Activated CD8-positive, alpha-beta T cell treated with anti-CD3 and anti-CD28 coated beads for 36 hours (primary cell): ENCODE results near the gene ZNF133. TPM values are rescaled to one million over a fixed set of nuclear protein-coding genes. Genes with fewer than 3 reads are reported as not detected.
"Not testable (repeated sequence)": the region's sequence is repeated elsewhere in the genome, so short reads cannot be mapped to it uniquely, and the experiment has no call there.

Experiments used
- ATAC-seq: fragments of 200-7000 bp; cut with Tn5 transposase; one replicate; pipeline ENCODE4 v1.10.0; 2021; ENCODE audit warnings: mild to moderate bottlenecking, moderate library complexity
- CTCF ChIA-PET: fragments of 350-600 bp; sonication (Branson Sonifier 250); formaldehyde crosslinking; loops from one replicate; lab custom pipeline; 2021; ENCODE audit warnings: antibody characterized with exemption; lab: Charles Lee
- POLR2A ChIA-PET: fragments of 350-600 bp; sonication (Branson Sonifier 250); formaldehyde crosslinking; loops from one replicate; lab custom pipeline; 2021; ENCODE audit warnings: antibody characterized with exemption; lab: Charles Lee
- DNase-seq: peaks from one replicate; pipeline ENCODE4 v3.0.0-alpha.2; 2020
- H3K27ac Mint-ChIP-seq: one replicate; pipeline ENCODE4 v1.8.0; 2021; ENCODE audit warnings: mild to moderate bottlenecking, mixed read lengths
- H3K27me3 Mint-ChIP-seq: one replicate; pipeline ENCODE4 v1.8.0; 2021; ENCODE audit warnings: mixed read lengths
- H3K36me3 Mint-ChIP-seq: one replicate; pipeline ENCODE4 v1.8.0; 2021; ENCODE audit warnings: low read depth, mixed read lengths
- H3K4me1 Mint-ChIP-seq: one replicate; pipeline ENCODE4 v1.8.0; 2021; ENCODE audit warnings: low read depth, mixed read lengths
- H3K4me3 Mint-ChIP-seq: one replicate; pipeline ENCODE4 v1.8.0; 2021; ENCODE audit warnings: mild to moderate bottlenecking, moderate library complexity, mixed read lengths
- H3K9me3 Mint-ChIP-seq: one replicate; pipeline ENCODE4 v1.8.0; 2021; ENCODE audit warnings: mixed read lengths
- intact Hi-C: fragments of 100-400 bp; cut with micrococcal nuclease; formaldehyde crosslinking; loops from one replicate; pipeline ENCODE4 v1.10.0; 2022
- total RNA-seq, 2 experiments: library from RNA; stranded (reverse); gene quantifications; one replicate each; pipeline ENCODE4 v1.2.3, GENCODE V29; 2021
- TF ChIP-seq, protein P1 (sequence below): fragments of 200-600 bp; IDR thresholded peaks from one replicate; pipeline ENCODE4 v1.8.0; 2022; ENCODE audit warnings: antibody characterized with exemption, mild to moderate bottlenecking

ZNF133 gene
- 1 to 10 TPM; 8.0 TPM for total RNA-seq

DNA sequence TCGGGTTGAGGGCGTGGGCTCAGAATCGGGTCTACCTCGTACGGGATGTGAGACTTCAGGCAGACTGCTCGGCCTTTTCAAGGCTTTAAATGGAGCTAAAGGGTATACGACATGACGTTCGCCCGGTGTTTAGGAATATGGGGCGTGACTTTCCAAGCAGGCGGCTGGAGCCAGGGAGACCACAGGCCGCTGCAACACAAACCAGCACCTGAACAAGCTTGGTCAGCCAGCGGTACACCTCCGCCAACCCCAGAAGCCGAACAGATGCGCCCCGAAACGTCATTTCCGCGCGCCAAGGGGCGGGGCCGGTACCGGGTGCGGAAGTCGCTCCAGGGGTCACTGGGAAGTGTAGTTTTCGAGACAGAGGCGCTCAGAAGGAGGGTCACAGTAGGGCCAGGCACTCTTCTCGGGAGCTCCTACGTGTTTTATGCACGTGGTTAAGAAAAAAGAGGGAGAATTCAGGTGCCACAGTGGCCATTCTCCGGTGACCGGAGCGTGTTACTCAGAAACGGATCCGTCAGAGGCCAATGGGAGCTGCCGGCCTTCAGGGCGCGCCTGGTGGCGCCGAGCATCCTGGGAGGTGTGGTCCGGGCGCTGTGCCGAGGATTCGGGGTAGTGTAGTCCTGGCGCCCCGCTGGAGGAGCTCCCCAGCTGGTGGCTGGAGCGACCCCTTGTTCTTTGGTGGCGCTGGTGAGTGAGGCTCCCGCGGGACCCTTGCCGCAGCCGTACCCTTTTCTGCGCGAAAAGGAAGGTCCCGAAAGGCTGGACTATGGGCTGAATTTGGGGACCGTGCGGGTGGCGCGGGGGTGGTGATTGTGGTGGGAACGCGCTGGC, at the start of gene ZNF133:
ZNF133 (plus strand) TSS at position 613 of the 834 bp plus-strand sequence. CDS start 17,160 bp downstream, outside the sequence.
- Mint-ChIP-seq H3K9me3 (peaks cover 19% of the 10 kb centered on the region), H3K27ac (peak within 1 kb of the TSS; percentile 99), H3K27me3 (peaks cover 10% of the 10 kb centered on the region), H3K36me3 (peaks cover 20% of the 10 kb centered on the region), H3K4me1 (peaks cover 15% of the 10 kb centered on the region), H3K4me3 (peak within 1 kb of the TSS; percentile 96)
- POLR2A ChIA-PET = interaction anchor here (0.5 to 1.5 kb wide), 5 partner anchors 32 to 252 kb away, joined by 3 to 5 read pairs (median 4); partner anchors contain the start of genes DZANK1, KAT14, PET117 and POLR3F
- DNase-seq (peak; percentile 98), ATAC-seq (peak; percentile 97)
- CTCF ChIA-PET = interaction anchor here (1.0 to 1.6 kb wide), 5 partner anchors 10 to 606 kb away, joined by 3 to 10 read pairs (median 3); no protein-coding TSS in a partner anchor
- intact Hi-C loops = loop anchor here (10.0 kb wide), 1 partner anchor 217 kb away; the partner anchor contains the start of gene SEC23B
- TF ChIP-seq, protein P1, sequence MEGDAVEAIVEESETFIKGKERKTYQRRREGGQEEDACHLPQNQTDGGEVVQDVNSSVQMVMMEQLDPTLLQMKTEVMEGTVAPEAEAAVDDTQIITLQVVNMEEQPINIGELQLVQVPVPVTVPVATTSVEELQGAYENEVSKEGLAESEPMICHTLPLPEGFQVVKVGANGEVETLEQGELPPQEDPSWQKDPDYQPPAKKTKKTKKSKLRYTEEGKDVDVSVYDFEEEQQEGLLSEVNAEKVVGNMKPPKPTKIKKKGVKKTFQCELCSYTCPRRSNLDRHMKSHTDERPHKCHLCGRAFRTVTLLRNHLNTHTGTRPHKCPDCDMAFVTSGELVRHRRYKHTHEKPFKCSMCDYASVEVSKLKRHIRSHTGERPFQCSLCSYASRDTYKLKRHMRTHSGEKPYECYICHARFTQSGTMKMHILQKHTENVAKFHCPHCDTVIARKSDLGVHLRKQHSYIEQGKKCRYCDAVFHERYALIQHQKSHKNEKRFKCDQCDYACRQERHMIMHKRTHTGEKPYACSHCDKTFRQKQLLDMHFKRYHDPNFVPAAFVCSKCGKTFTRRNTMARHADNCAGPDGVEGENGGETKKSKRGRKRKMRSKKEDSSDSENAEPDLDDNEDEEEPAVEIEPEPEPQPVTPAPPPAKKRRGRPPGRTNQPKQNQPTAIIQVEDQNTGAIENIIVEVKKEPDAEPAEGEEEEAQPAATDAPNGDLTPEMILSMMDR = peak; percentile 11

DNA sequence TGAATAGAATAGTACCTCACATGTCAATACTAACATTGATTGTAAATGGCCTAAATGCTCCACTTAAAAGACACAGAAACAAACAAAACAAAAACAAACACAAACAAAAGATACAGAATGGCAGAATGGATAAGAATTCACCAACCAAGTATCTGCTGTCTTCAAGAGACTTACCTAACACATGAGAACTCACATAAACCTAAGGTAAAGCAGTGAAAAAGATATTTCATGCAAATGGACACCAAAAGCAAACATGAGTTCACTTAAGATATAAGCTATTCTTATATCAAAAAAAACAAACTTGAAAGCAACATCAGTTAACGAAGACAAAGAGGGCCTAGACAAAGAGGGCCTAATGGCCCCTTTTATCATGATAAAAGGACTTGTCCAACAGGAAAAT, 47.3 kb upstream of the ZNF133 start:
- Mint-ChIP-seq H3K36me3 (no peaks in the 10 kb centered on the region), H3K27me3 (peaks cover 35% of the 10 kb centered on the region), H3K4me3 (no peak overlapping the region), H3K4me1 (no peaks in the 10 kb centered on the region), H3K9me3 (peaks cover 3% of the 10 kb centered on the region), H3K27ac (no peak overlapping the region)
- ATAC-seq (no peak), DNase-seq (no peak)
- ChIA-PET POLR2A (no interaction called here), CTCF (no interaction called here)
- TF ChIP-seq, protein P1 = no peak
- intact Hi-C loops = no loop called here

DNA sequence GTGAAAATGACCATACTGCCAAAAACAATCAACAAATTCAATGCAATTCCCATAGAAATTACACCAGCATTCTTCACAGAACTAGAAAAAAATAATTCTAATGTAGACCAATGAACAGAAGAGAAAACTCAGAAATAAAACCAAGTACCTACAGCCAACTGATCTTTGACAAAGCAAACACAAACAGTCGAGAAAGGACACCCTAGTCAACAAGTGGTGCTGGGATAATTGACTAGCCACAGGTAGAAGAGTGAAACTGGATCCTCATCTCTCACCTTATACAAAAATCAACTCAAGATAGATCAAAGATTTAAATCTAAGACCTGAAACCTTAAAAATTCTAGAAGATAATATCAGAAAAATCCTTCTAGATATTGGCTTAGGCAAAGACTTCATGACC, 44.5 kb upstream of the ZNF133 start:
- Mint-ChIP-seq H3K36me3 (no peaks in the 10 kb centered on the region), H3K4me3 (no peak overlapping the region), H3K27ac (no peak overlapping the region), H3K9me3 (peaks cover 3% of the 10 kb centered on the region), H3K27me3 (peaks cover 36% of the 10 kb centered on the region), H3K4me1 (no peaks in the 10 kb centered on the region)
- no peak for DNase-seq
- ChIA-PET POLR2A (interaction anchor here (0.6 kb wide), 1 partner anchor 55 kb away, joined by 3 read pairs; no protein-coding TSS in a partner anchor), CTCF (no interaction called here)
- no peak for ATAC-seq
- TF ChIP-seq, protein P1 = no peak
- intact Hi-C loops = no loop called here

DNA sequence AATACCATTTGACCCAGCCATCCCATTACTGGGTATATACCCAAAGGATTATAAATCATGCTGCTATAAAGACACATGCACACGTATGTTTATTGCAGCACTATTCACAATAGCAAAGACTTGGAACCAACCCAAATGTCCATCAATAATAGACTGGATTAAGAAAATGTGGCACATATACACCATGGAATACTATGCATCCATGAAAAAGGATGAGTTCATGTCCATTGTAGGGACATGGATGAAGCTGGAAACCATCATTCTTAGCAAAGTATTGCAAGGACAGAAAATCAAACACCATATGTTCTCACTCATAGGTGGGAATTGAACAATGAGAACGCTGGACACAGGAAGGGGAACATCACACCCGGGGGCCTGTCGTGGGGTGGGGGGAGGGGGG, 39.8 kb upstream of the ZNF133 start:
- H3K27ac Mint-ChIP-seq, H3K36me3 Mint-ChIP-seq, ATAC-seq, CTCF ChIA-PET, POLR2A ChIA-PET, DNase-seq, H3K4me3 Mint-ChIP-seq, H3K4me1 Mint-ChIP-seq, intact Hi-C loops, H3K9me3 Mint-ChIP-seq: not testable (repeated sequence)
- H3K27me3 Mint-ChIP-seq = peaks cover 16% of the 10 kb centered on the region

DNA sequence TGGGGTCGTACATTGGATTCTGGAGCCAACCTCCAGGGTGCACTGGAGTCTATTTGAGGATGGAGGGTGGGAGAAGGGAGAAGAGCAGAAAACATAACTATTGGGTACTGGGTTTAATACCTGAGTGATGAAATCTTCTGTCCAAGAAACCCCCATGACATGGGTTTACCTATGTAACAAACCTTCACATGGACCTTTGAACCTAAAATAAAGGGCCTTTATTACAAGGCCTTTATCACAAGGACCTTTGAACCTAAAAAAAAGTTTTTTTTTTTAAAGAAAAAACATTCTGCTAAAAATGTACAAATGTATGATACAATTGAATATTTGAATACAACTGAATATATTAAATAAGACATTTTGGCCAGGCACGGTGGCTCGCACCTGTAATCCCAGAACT, 38.1 kb upstream of the ZNF133 start:
- intact Hi-C loops = no loop called here
- DNase-seq (no peak), ATAC-seq (no peak)
- CTCF ChIA-PET = no interaction called here
- TF ChIP-seq, protein P1 = no peak
- H3K4me3 Mint-ChIP-seq = no peak overlapping the region
- no peak overlapping the region for H3K27ac Mint-ChIP-seq
- no peaks in the 10 kb centered on the region for H3K4me1 Mint-ChIP-seq
- no peaks in the 10 kb centered on the region for H3K9me3 Mint-ChIP-seq
- H3K36me3 Mint-ChIP-seq = no peaks in the 10 kb centered on the region
- peaks cover 9% of the 10 kb centered on the region for H3K27me3 Mint-ChIP-seq
- POLR2A ChIA-PET = interaction anchor here (0.6 kb wide), 1 partner anchor 378 kb away, joined by 3 read pairs; no protein-coding TSS in a partner anchor
